Astrocyte (in vitro differentiated cells and primary cell): ENCODE results near the gene CRLF3. TPM values are rescaled to one million over a fixed set of nuclear protein-coding genes. Genes with fewer than 3 reads are reported as not detected.

Source experiments
- DNase-seq: peaks from one replicate; pipeline ENCODE4 v3.0.0-alpha.2; 2010; ENCODE audit warnings: low read depth
- FAIRE-seq: peaks from 2 replicates; lab custom pipeline; 2011; peaks lifted over from hg19 to GRCh38; lab: Jason Lieb, UNC
- H2AFZ ChIP-seq: 2 replicates; pipeline ENCODE4 v1.6.0; 2012; ENCODE audit warnings: low read depth, low read length, inconsistent platforms
- H3K27ac ChIP-seq: 2 replicates; pipeline ENCODE4 v1.5.1; 2011; ENCODE audit warnings: low read depth, low read length, inconsistent platforms
- H3K27me3 ChIP-seq: 2 replicates; pipeline ENCODE4 v1.6.0; 2011; ENCODE audit warnings: low read length, inconsistent platforms; ENCODE audit not compliant: insufficient read depth
- H3K36me3 ChIP-seq: 2 replicates; pipeline ENCODE4 v1.5.1; 2011; ENCODE audit warnings: low read length, inconsistent platforms; ENCODE audit not compliant: insufficient read depth
- H3K4me1 ChIP-seq: 2 replicates; pipeline ENCODE4 v1.5.1; 2011; ENCODE audit warnings: low read length, inconsistent platforms; ENCODE audit not compliant: insufficient read depth
- H3K4me2 ChIP-seq: 2 replicates; pipeline ENCODE4 v1.6.0; 2012; ENCODE audit warnings: low read length, inconsistent platforms
- H3K4me3 ChIP-seq: 2 replicates; pipeline ENCODE4 v1.5.1; 2011; ENCODE audit warnings: low read depth, mild to moderate bottlenecking, low read length, inconsistent platforms; ENCODE audit not compliant: insufficient read depth
- H3K79me2 ChIP-seq: 2 replicates; pipeline ENCODE4 v1.6.0; 2012; ENCODE audit warnings: mild to moderate bottlenecking, low read length, inconsistent platforms; ENCODE audit not compliant: insufficient read depth
- H3K9ac ChIP-seq: 2 replicates; pipeline ENCODE4 v1.6.0; 2012; ENCODE audit warnings: mild to moderate bottlenecking, low read length, inconsistent platforms
- H3K9me3 ChIP-seq: 2 replicates; pipeline ENCODE4 v1.5.1; 2012; ENCODE audit warnings: low read depth, mild to moderate bottlenecking, low read length, inconsistent platforms; ENCODE audit not compliant: insufficient read depth
- H4K20me1 ChIP-seq: 2 replicates; pipeline ENCODE4 v1.6.0; 2012; ENCODE audit warnings: low read length, inconsistent platforms; ENCODE audit not compliant: insufficient read depth
- H3K27ac Mint-ChIP-seq: one replicate; pipeline ENCODE4 v1.8.0; 2021; ENCODE audit warnings: mild to moderate bottlenecking, mixed read lengths; ENCODE audit not compliant: unreplicated experiment
- H3K27me3 Mint-ChIP-seq: one replicate; pipeline ENCODE4 v1.8.0; 2021; ENCODE audit warnings: low read depth, mixed read lengths; ENCODE audit not compliant: unreplicated experiment
- H3K36me3 Mint-ChIP-seq: one replicate; pipeline ENCODE4 v1.8.0; 2021; ENCODE audit warnings: low read depth, mixed read lengths; ENCODE audit not compliant: unreplicated experiment
- H3K4me1 Mint-ChIP-seq: one replicate; pipeline ENCODE4 v1.8.0; 2021; ENCODE audit warnings: low read depth, mixed read lengths; ENCODE audit not compliant: unreplicated experiment
- H3K4me3 Mint-ChIP-seq: one replicate; pipeline ENCODE4 v1.8.0; 2021; ENCODE audit warnings: mild to moderate bottlenecking, moderate library complexity, mixed read lengths; ENCODE audit not compliant: unreplicated experiment
- H3K9me3 Mint-ChIP-seq: one replicate; pipeline ENCODE4 v1.8.0; 2021; ENCODE audit warnings: mild to moderate bottlenecking, mixed read lengths; ENCODE audit not compliant: unreplicated experiment
- CTCF ChIP-seq: IDR thresholded peaks from 2 replicates; pipeline ENCODE4 v1.5.1; 2011; ENCODE audit warnings: low read depth, mild to moderate bottlenecking, inconsistent platforms, low read length, moderate library complexity; ENCODE audit not compliant: insufficient read depth
- EZH2 ChIP-seq: IDR thresholded peaks from 2 replicates; pipeline ENCODE4 v1.6.1; 2012; ENCODE audit warnings: mild to moderate bottlenecking, low read length, inconsistent platforms; ENCODE audit not compliant: insufficient read depth
- total RNA-seq: library from RNA; stranded (reverse); gene quantifications from 2 replicates; pipeline ENCODE4 v1.2.1, GENCODE V29; 2021

CRLF3 gene
- total RNA-seq, 1 donor from 2014 or later, result 8.0 TPM

- peaks cover 4% of the 10 kb centered on the region for H3K36me3 ChIP-seq
- H3K4me1 Mint-ChIP-seq, result peaks cover 7% of the 10 kb centered on the region
- H3K4me3 ChIP-seq, result no peak overlapping the region
- no peak overlapping the region for H3K4me2 ChIP-seq
- no peaks in the 10 kb centered on the region for H3K9me3 ChIP-seq
- H3K4me1 ChIP-seq, result peaks cover 9% of the 10 kb centered on the region
- H3K9ac ChIP-seq, result no peak overlapping the region
- H3K27ac ChIP-seq, result no peak overlapping the region
- FAIRE-seq (no peak), DNase-seq (no peak)
- H3K27me3 ChIP-seq, result no peaks in the 10 kb centered on the region
- H3K27ac Mint-ChIP-seq, result no peak overlapping the region
- H3K36me3 Mint-ChIP-seq, result peaks cover 16% of the 10 kb centered on the region
- H2AFZ ChIP-seq, result no peak overlapping the region
- no peaks in the 10 kb centered on the region for H3K27me3 Mint-ChIP-seq
- peaks cover 4% of the 10 kb centered on the region for H3K9me3 Mint-ChIP-seq
- peaks cover 33% of the 10 kb centered on the region for H3K79me2 ChIP-seq
- H4K20me1 ChIP-seq, result peaks cover 32% of the 10 kb centered on the region
- TF ChIP-seq EZH2 (no peak), CTCF (no peak)
- H3K4me3 Mint-ChIP-seq, result no peak overlapping the region
Observed at GRCh38 chr17:30807896-30808295, 16.6 kb downstream of the CRLF3 start.

- Histone ChIP-seq H3K27me3 (no peaks in the 10 kb centered on the region), H3K4me3 (no peak overlapping the region), H3K27ac (no peak overlapping the region), H3K9ac (no peak overlapping the region), H3K36me3 (peaks cover 4% of the 10 kb centered on the region), H3K4me1 (no peaks in the 10 kb centered on the region), H3K9me3 (no peaks in the 10 kb centered on the region), H3K4me2 (no peak overlapping the region), H2AFZ (no peak overlapping the region), H3K79me2 (peaks cover 30% of the 10 kb centered on the region), H4K20me1 (peaks cover 22% of the 10 kb centered on the region)
- H3K36me3 Mint-ChIP-seq, result peaks cover 21% of the 10 kb centered on the region
- DNase-seq (no peak), FAIRE-seq (no peak)
- TF ChIP-seq EZH2 (no peak), CTCF (no peak)
- no peak overlapping the region for H3K4me3 Mint-ChIP-seq
- H3K27me3 Mint-ChIP-seq, result no peaks in the 10 kb centered on the region
- no peak overlapping the region for H3K27ac Mint-ChIP-seq
- H3K4me1 Mint-ChIP-seq, result no peaks in the 10 kb centered on the region
- peaks cover 4% of the 10 kb centered on the region for H3K9me3 Mint-ChIP-seq
Observed at GRCh38 chr17:30805944-30806456, 18.5 kb downstream of the CRLF3 start.

GRCh38 chr17:30801671-30802070, 22.8 kb downstream of the CRLF3 start:
- Histone ChIP-seq H3K27ac (no peak overlapping the region), H3K4me1 (no peaks in the 10 kb centered on the region), H4K20me1 (peaks cover 8% of the 10 kb centered on the region), H3K9ac (no peak overlapping the region), H3K4me2 (no peak overlapping the region), H3K9me3 (no peaks in the 10 kb centered on the region), H3K79me2 (peaks cover 9% of the 10 kb centered on the region), H3K4me3 (no peak overlapping the region), H3K27me3 (no peaks in the 10 kb centered on the region), H2AFZ (no peak overlapping the region), H3K36me3 (peaks cover 4% of the 10 kb centered on the region)
- Mint-ChIP-seq H3K36me3 (peaks cover 22% of the 10 kb centered on the region), H3K4me1 (peaks cover 6% of the 10 kb centered on the region), H3K27ac (no peak overlapping the region), H3K9me3 (peaks cover 4% of the 10 kb centered on the region), H3K27me3 (no peaks in the 10 kb centered on the region), H3K4me3 (no peak overlapping the region)
- DNase-seq (no peak), FAIRE-seq (no peak)
- TF ChIP-seq EZH2 (no peak), CTCF (no peak)
